Measurements from ENCODE around the gene FLT3LG. TPM values are rescaled to one million over a fixed set of nuclear protein-coding genes. Genes with fewer than 3 reads are reported as not detected.

FLT3LG gene
- total and polyA plus RNA-seq, 2 experiments from 2014 or later: 0.86 to 2.0 TPM

DNA sequence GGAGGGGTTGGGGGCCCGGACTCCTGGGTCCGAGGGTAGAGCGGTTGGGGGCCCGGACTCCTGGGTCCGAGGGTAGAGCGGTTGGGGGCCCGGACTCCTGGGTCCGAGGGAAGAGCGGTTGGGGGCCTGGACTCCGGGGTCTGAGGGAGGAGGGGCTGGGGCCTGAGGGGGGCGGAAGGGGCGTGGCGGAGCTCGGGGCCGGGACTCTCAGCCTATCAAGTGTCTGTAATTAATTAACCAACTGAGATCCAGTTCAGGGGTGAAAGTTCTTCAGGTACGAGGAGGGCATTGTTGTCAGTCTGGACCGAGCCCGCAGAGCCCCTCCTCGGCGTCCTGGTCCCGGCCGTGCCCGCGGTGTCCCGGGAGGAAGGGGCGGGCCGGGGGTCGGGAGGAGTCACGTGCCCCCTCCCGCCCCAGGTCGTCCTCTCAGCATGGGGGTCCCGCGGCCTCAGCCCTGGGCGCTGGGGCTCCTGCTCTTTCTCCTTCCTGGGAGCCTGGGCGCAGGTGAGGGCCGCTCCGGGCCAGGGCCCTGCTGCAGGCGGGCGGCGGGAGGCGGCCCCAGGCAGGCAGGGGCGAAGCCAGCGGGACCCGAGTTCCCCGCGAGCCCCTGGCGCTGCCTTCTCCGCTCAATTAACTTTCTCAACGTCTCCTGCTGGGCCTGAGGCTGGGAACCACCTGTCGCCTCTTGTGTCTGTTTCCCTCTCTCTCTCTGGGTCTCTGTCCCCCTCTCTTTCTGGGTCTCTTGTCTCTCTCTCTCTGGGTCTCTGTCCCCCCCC is 39.1 kb downstream of the FLT3LG start:
- H3K27ac ChIP-seq: peak overlapping the region; percentile 80
- peak overlapping the region; percentile 82 for H3K4me3 ChIP-seq
- TF ChIP-seq, protein P1, sequence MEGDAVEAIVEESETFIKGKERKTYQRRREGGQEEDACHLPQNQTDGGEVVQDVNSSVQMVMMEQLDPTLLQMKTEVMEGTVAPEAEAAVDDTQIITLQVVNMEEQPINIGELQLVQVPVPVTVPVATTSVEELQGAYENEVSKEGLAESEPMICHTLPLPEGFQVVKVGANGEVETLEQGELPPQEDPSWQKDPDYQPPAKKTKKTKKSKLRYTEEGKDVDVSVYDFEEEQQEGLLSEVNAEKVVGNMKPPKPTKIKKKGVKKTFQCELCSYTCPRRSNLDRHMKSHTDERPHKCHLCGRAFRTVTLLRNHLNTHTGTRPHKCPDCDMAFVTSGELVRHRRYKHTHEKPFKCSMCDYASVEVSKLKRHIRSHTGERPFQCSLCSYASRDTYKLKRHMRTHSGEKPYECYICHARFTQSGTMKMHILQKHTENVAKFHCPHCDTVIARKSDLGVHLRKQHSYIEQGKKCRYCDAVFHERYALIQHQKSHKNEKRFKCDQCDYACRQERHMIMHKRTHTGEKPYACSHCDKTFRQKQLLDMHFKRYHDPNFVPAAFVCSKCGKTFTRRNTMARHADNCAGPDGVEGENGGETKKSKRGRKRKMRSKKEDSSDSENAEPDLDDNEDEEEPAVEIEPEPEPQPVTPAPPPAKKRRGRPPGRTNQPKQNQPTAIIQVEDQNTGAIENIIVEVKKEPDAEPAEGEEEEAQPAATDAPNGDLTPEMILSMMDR (IDR thresholded peaks at IDR 0.05; ENCODE audit: low read depth, low read length): no peak
- H3K36me3 ChIP-seq: no peaks in the 10 kb centered on the region
- peak in 1 of 2 donors; percentile 77 for DNase-seq (ENCODE audit: low read depth in 1 of 2, low spot score in 1 of 2)
- H3K27me3 ChIP-seq: no peaks in the 10 kb centered on the region
- H3K9me3 ChIP-seq (ENCODE audit: low read depth): no peaks in the 10 kb centered on the region
- H3K4me1 ChIP-seq (ENCODE audit: low read depth): peaks cover 13% of the 10 kb centered on the region

- TF ChIP-seq, protein P1 (IDR thresholded peaks at IDR 0.05; ENCODE audit: low read depth, low read length): no peak
- H3K27me3 ChIP-seq: no peaks in the 10 kb centered on the region
- peaks cover 13% of the 10 kb centered on the region for H3K4me1 ChIP-seq (ENCODE audit: low read depth)
- no peak for DNase-seq (ENCODE audit: low read depth in 1 of 2, low spot score in 1 of 2)
- H3K4me3 ChIP-seq: peak overlapping the region; percentile 82
- H3K27ac ChIP-seq: peak overlapping the region; percentile 80
- no peaks in the 10 kb centered on the region for H3K36me3 ChIP-seq
- no peaks in the 10 kb centered on the region for H3K9me3 ChIP-seq (ENCODE audit: low read depth)
Measured at GRCh38 chr19:49513746-49514118, 39.7 kb downstream of the FLT3LG start.

DNA sequence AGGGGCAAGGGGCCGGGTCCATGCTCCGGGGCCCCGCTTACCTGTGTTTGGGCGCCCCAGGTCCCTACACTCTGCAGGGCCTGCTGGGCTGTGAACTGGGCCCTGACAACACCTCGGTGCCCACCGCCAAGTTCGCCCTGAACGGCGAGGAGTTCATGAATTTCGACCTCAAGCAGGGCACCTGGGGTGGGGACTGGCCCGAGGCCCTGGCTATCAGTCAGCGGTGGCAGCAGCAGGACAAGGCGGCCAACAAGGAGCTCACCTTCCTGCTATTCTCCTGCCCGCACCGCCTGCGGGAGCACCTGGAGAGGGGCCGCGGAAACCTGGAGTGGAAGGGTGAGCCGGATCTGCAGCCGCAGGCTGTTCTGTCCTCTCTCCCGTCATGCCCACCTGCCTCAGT is 40.1 kb downstream of the FLT3LG start:
- Histone ChIP-seq H3K4me3 (no peak overlapping the region), H3K27ac (no peak overlapping the region), H3K27me3 (no peaks in the 10 kb centered on the region), H3K4me1 (ENCODE audit: low read depth) (peaks cover 13% of the 10 kb centered on the region), H3K36me3 (no peaks in the 10 kb centered on the region), H3K9me3 (ENCODE audit: low read depth) (no peaks in the 10 kb centered on the region)
- DNase-seq (ENCODE audit: low read depth in 1 of 2, low spot score in 1 of 2): no peak
- TF ChIP-seq, protein P1 (IDR thresholded peaks at IDR 0.05; ENCODE audit: low read depth, low read length): no peak

DNA sequence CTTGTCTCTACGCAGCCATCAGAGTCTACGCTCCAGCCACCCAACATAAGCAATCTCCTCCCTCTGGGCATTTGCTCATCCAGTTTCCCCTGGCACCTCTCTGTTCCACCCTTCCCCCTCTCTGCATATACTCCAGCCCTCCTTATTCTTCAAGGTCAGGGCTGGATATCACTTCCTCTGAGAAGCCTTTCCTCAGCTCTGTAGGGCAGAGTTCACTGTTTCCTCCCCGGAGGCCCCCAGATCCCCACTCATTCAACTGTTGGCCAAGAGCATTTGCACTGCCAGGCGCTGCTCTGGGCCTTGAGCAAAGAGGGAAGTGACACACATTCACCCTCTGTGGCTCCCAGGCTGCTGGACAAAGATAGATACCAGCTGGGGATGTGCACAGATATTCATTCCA is 41.8 kb downstream of the FLT3LG start:
- Histone ChIP-seq H3K36me3 (no peaks in the 10 kb centered on the region), H3K27me3 (no peaks in the 10 kb centered on the region)
- TF ChIP-seq, protein P1 (IDR thresholded peaks at IDR 0.05; ENCODE audit: low read depth, low read length): no peak

GRCh38 chr19:49518033-49518432 is 44.0 kb downstream of the FLT3LG start:
- DNase-seq (ENCODE audit: low read depth in 1 of 2, low spot score in 1 of 2): no peak
- H3K4me1 ChIP-seq (ENCODE audit: low read depth): peaks cover 4% of the 10 kb centered on the region
- H3K27ac ChIP-seq: no peak overlapping the region
- H3K36me3 ChIP-seq: no peaks in the 10 kb centered on the region
- H3K27me3 ChIP-seq: no peaks in the 10 kb centered on the region
- H3K9me3 ChIP-seq (ENCODE audit: low read depth): no peaks in the 10 kb centered on the region
- TF ChIP-seq, protein P1 (IDR thresholded peaks at IDR 0.05; ENCODE audit: low read depth, low read length): no peak
- no peak overlapping the region for H3K4me3 ChIP-seq

More for the DNA sequence above, 41.8 kb downstream of the FLT3LG start:
- Histone ChIP-seq H3K9me3 (ENCODE audit: low read depth) (no peaks in the 10 kb centered on the region), H3K4me1 (ENCODE audit: low read depth) (peaks cover 13% of the 10 kb centered on the region), H3K27ac (no peak overlapping the region), H3K4me3 (no peak overlapping the region)
- peak in 1 of 2 donors; percentile 73 for DNase-seq (ENCODE audit: low read depth in 1 of 2, low spot score in 1 of 2)

Data from cardiac muscle cell (in vitro differentiated cells and primary cell).